HEK293 (cell line): Measurements from ENCODE around the gene CFAP46.

Experiments used
- BCL11B ChIP-seq: fragments of 450-650 bp; formaldehyde crosslinking; IDR thresholded peaks from 2 replicates; pipeline ENCODE4 v1.5.1; 2016; ENCODE audit warnings: low read depth, missing biosample characterization, missing genetic modification characterization
- CTCF ChIP-seq: fragments of 450-650 bp; formaldehyde crosslinking; IDR thresholded peaks from 2 replicates; pipeline ENCODE4 v1.5.1; 2016; ENCODE audit warnings: missing biosample characterization, missing genetic modification characterization
- YY1 ChIP-seq: fragments of 450-650 bp; formaldehyde crosslinking; IDR thresholded peaks from 2 replicates; pipeline ENCODE4 v1.5.1; 2018; ENCODE audit warnings: missing biosample characterization, missing genetic modification characterization
- ZNF530 ChIP-seq: fragments of 450-650 bp; formaldehyde crosslinking; IDR thresholded peaks from 2 replicates; pipeline ENCODE4 v1.5.1; 2016; ENCODE audit warnings: low read depth, missing biosample characterization, missing genetic modification characterization
- ZNF624 ChIP-seq: fragments of 450-650 bp; formaldehyde crosslinking; IDR thresholded peaks from 2 replicates; pipeline ENCODE4 v1.5.1; 2017; ENCODE audit warnings: missing biosample characterization, missing genetic modification characterization
- ZNF792 ChIP-seq: fragments of 450-650 bp; formaldehyde crosslinking; IDR thresholded peaks from 2 replicates; pipeline ENCODE4 v1.5.1; 2016; ENCODE audit warnings: missing biosample characterization, missing genetic modification characterization
- TF ChIP-seq, protein P1 (sequence below): fragments of 450-650 bp; formaldehyde crosslinking; IDR thresholded peaks from 2 replicates; pipeline ENCODE4 v1.5.1; 2016; ENCODE audit warnings: missing biosample characterization, missing genetic modification characterization

GRCh38 chr10:132796846-132797245, 145.5 kb downstream of the CFAP46 start:
- TF ChIP-seq CTCF (tag by site-specific recombination) (no peak), YY1 (tag by site-specific recombination) (no peak), ZNF792 (tag by site-specific recombination) (no peak), ZNF530 (tag by site-specific recombination) (no peak), BCL11B (tag by site-specific recombination) (no peak), ZNF624 (tag by site-specific recombination) (no peak)
- TF ChIP-seq, protein P1, sequence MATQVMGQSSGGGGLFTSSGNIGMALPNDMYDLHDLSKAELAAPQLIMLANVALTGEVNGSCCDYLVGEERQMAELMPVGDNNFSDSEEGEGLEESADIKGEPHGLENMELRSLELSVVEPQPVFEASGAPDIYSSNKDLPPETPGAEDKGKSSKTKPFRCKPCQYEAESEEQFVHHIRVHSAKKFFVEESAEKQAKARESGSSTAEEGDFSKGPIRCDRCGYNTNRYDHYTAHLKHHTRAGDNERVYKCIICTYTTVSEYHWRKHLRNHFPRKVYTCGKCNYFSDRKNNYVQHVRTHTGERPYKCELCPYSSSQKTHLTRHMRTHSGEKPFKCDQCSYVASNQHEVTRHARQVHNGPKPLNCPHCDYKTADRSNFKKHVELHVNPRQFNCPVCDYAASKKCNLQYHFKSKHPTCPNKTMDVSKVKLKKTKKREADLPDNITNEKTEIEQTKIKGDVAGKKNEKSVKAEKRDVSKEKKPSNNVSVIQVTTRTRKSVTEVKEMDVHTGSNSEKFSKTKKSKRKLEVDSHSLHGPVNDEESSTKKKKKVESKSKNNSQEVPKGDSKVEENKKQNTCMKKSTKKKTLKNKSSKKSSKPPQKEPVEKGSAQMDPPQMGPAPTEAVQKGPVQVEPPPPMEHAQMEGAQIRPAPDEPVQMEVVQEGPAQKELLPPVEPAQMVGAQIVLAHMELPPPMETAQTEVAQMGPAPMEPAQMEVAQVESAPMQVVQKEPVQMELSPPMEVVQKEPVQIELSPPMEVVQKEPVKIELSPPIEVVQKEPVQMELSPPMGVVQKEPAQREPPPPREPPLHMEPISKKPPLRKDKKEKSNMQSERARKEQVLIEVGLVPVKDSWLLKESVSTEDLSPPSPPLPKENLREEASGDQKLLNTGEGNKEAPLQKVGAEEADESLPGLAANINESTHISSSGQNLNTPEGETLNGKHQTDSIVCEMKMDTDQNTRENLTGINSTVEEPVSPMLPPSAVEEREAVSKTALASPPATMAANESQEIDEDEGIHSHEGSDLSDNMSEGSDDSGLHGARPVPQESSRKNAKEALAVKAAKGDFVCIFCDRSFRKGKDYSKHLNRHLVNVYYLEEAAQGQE (tag by site-specific recombination), result no peak
